GM10248 (cell line): Measurements from ENCODE around the gene PTPRG.

Experiments used
- CTCF ChIA-PET: fragments of 300-600 bp; sonication (Branson Sonifier 250); formaldehyde crosslinking; extraction: SDS; loops from one replicate; lab custom pipeline; 2021; ENCODE audit warnings: antibody characterized with exemption; lab: Yijun Ruan, JAX
- POLR2A ChIA-PET: fragments of 350-650 bp; sonication (Branson Sonifier 250); formaldehyde crosslinking; extraction: SDS; loops from one replicate; lab custom pipeline; 2020; ENCODE audit warnings: antibody characterized with exemption; lab: Yijun Ruan, JAX
- DNase-seq: peaks from one replicate; pipeline ENCODE4 v3.0.0; 2012; ENCODE audit errors: extremely low spot score
- TF ChIP-seq, protein P1 (sequence below): IDR thresholded peaks from 2 replicates; pipeline ENCODE4 v1.5.1; 2012; ENCODE audit warnings: mild to moderate bottlenecking, low read depth; ENCODE audit errors: extremely low read depth, missing control alignments, control extremely low read depth

The PTPRG gene

DNA sequence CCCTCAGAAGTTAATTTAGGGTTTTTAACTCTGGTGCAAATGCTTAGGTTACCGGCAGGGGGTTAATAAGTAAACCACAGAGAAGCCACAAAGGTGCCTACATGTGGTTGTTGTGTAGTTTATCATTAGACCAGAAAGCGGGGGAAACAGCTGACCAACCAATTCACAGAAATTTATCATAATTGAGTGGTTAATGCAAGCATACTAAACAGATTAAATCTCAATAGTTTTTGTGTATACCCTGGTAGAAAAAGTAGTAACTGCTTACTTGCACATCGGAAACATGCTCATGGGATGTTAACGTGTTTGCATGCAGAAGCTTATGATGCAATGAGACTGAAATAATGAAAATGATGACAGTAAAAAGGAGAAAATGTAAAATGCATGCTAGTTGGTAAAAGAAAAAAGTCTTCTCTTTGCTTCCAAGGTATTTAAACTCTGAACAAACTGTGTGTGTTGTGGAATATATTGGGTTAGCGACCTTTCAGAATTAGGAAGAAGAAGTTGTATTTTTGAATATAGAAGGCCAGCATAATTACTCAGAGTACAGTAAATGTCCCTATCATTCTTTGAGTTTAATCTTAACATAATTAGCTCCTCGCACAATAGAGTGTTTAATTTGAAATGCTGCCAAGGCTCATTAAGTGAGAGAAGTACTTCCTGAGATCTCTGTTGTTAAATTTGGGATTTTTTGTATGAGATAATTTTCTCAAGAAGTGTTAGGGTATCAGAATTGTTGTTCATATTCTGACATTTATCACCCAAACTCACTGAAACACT is 316.2 kb downstream of the PTPRG start:
- peak; percentile 39 for DNase-seq
- ChIA-PET CTCF (no interaction called here), POLR2A (no interaction called here)
- TF ChIP-seq, protein P1, sequence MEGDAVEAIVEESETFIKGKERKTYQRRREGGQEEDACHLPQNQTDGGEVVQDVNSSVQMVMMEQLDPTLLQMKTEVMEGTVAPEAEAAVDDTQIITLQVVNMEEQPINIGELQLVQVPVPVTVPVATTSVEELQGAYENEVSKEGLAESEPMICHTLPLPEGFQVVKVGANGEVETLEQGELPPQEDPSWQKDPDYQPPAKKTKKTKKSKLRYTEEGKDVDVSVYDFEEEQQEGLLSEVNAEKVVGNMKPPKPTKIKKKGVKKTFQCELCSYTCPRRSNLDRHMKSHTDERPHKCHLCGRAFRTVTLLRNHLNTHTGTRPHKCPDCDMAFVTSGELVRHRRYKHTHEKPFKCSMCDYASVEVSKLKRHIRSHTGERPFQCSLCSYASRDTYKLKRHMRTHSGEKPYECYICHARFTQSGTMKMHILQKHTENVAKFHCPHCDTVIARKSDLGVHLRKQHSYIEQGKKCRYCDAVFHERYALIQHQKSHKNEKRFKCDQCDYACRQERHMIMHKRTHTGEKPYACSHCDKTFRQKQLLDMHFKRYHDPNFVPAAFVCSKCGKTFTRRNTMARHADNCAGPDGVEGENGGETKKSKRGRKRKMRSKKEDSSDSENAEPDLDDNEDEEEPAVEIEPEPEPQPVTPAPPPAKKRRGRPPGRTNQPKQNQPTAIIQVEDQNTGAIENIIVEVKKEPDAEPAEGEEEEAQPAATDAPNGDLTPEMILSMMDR = no peak

DNA sequence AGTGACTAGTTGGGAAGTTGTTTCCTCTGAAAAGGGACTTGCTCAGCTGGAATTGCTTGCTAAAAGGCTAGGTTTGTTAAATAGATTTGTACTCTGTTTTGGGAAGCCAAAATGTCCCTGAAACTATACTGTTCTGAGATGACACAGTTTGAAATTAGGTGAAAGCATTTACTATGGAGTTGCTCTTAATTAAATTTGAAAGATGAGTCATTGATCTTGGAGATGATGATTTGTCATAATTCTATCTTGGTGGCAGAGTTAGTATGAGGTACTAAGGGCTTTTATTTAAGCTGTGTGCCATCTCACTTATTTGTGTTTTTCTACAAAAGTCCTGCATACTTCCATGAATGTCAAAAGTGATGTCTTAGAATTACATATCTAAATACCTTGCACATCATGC is 320.9 kb downstream of the PTPRG start:
- DNase-seq = no peak
- TF ChIP-seq, protein P1 = no peak
- ChIA-PET CTCF (no interaction called here), POLR2A (no interaction called here)

DNA sequence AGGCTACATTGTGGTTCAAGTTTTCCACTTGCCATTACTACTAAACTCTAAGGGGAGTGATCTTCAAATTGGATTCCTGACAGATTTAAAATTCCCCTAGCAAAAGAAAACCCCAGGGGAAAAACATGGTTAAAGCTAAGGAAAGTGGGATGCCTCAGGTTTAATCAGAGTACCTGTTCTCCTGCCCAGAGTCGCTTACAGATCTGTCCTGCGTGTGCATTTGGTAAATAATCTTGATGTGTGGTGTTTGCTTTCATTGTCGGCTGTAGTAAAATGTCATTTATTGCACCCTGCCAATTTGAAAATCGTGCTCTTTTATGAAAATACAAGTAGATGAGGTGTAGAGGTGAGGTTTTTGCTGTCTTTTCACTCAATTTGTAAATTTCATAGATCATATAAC is 323.4 kb downstream of the PTPRG start:
- ChIA-PET POLR2A (no interaction called here), CTCF (no interaction called here)
- no peak for DNase-seq
- TF ChIP-seq, protein P1 = no peak

DNA sequence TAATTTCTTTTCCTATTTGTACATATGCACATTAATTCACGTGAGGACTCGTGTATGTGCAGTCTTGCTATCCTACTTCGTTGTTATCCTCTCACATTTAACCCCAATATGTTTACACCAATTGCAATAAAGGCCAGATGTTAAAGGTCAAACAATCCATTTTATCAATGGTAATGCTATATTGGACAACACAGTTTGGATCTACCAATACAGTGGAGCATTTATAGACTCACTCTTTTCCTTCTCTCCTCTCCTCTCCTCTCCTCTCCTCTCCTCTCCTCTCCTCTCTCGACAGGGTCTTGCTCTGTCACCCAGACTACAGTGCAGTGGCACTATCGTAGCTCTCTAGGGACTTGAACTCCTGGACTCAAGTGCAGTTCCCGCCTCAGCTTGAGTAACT is 324.0 kb downstream of the PTPRG start:
- TF ChIP-seq, protein P1 = no peak
- CTCF ChIA-PET = no interaction called here
- POLR2A ChIA-PET = no interaction called here
- no peak for DNase-seq

DNA sequence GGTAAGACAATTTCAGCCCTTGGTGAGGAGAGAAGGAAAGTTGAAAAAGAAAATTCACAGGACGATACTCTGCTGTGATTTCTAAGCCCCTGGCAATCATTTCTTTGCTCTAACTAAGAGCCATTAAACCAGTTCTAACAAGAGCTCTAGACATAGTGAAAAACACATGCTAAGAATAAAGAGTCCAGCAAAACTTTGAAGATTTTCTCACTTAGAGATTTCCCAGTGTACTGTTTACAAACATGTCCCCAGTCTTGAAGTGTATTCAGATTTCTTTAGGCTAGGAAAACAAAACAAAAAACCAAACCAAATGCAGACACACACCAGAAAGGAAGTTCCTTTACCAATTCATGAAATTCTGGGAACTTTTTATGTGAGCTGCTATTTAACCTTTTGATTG is 325.8 kb downstream of the PTPRG start:
- DNase-seq = no peak
- TF ChIP-seq, protein P1 = no peak
- POLR2A ChIA-PET = no interaction called here
- CTCF ChIA-PET = interaction anchor here (1.0 kb wide), 1 partner anchor 49 kb away, joined by 4 read pairs; no protein-coding TSS in a partner anchor

DNA sequence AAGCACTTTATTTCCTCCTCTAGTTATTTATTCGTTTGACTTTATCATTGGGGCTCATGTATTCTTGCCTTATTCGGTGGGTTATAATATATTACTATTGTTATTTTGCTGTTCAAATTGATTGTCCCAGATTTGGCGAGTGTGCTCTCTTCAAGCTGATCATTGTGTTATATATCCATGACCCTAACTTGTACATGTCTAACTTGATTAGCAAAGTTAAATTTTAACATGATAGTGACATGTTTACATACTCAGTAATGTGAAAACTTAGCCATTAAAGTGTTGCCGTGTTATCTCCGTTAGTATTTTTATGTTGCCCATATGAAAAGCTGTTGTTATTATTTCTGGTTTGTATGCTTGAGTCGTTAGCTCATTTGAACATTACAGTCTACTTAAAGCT is 327.9 kb downstream of the PTPRG start:
- CTCF ChIA-PET = interaction anchor here (0.9 to 1.0 kb wide), 2 partner anchors 12 to 16 kb away, joined by 3 read pairs; no protein-coding TSS in a partner anchor
- POLR2A ChIA-PET = no interaction called here
- DNase-seq = no peak
- TF ChIP-seq, protein P1 = no peak
